Measurements from ENCODE around the gene TXNDC12. TPM values are rescaled to one million over a fixed set of nuclear protein-coding genes. Genes with fewer than 3 reads are reported as not detected.

The TXNDC12 gene
- total RNA-seq, 4 donors from 2014 or later = 13.7 to 25.8 (median 15.8) TPM

DNA sequence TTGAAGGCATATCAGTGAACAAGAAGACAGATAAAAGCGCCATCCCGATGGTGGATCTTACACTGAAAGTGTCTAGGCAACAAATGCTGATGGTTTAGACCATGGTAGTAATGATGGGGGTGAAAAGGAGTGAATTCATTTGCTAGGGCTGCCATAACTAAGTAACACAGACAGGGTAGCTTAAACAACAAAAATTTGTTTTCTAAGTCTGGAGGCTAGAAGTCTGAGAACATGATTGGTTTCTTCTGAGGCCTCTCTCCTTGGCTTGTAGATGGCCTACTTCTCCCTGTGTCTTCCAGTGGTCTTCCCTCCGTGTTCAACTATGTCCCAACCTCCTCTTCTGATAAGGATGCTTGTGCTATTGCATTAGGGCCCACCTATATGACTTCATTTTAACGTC lies 51.1 kb downstream of the TXNDC12 start:
- TF ChIP-seq EP300 (IDR thresholded peaks at IDR 0.05) = no peak
- TF ChIP-seq POLR2A (IDR thresholded peaks at IDR 0.05; ENCODE audit: low read depth) = no peak
- TF ChIP-seq POLR2AphosphoS5 (IDR thresholded peaks at IDR 0.05) = no peak
- TF ChIP-seq, protein P1, sequence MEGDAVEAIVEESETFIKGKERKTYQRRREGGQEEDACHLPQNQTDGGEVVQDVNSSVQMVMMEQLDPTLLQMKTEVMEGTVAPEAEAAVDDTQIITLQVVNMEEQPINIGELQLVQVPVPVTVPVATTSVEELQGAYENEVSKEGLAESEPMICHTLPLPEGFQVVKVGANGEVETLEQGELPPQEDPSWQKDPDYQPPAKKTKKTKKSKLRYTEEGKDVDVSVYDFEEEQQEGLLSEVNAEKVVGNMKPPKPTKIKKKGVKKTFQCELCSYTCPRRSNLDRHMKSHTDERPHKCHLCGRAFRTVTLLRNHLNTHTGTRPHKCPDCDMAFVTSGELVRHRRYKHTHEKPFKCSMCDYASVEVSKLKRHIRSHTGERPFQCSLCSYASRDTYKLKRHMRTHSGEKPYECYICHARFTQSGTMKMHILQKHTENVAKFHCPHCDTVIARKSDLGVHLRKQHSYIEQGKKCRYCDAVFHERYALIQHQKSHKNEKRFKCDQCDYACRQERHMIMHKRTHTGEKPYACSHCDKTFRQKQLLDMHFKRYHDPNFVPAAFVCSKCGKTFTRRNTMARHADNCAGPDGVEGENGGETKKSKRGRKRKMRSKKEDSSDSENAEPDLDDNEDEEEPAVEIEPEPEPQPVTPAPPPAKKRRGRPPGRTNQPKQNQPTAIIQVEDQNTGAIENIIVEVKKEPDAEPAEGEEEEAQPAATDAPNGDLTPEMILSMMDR (IDR thresholded peaks at IDR 0.05) = no peak
- no peak overlapping the region for H3K27ac ChIP-seq (replicated peaks in 1 of 4)
- H3K27me3 ChIP-seq = peaks cover 0 to 16% (median 0%) of the 10 kb centered on the region in 4 donors
- WGBS = 66% methylated on average over 4 of the region's 4 CpGs
- peaks cover 0 to 8% (median 3%) of the 10 kb centered on the region in 4 donors for H3K4me1 ChIP-seq
- no peaks in the 10 kb centered on the region for H3K9me3 ChIP-seq
- no peak overlapping the region for H3K4me3 ChIP-seq
- DNase-seq (ENCODE audit: extremely low spot score) = no peak
- intact Hi-C loops (cut with DNase I) = no loop called here
- H3K36me3 ChIP-seq = no peaks in the 10 kb centered on the region

DNA sequence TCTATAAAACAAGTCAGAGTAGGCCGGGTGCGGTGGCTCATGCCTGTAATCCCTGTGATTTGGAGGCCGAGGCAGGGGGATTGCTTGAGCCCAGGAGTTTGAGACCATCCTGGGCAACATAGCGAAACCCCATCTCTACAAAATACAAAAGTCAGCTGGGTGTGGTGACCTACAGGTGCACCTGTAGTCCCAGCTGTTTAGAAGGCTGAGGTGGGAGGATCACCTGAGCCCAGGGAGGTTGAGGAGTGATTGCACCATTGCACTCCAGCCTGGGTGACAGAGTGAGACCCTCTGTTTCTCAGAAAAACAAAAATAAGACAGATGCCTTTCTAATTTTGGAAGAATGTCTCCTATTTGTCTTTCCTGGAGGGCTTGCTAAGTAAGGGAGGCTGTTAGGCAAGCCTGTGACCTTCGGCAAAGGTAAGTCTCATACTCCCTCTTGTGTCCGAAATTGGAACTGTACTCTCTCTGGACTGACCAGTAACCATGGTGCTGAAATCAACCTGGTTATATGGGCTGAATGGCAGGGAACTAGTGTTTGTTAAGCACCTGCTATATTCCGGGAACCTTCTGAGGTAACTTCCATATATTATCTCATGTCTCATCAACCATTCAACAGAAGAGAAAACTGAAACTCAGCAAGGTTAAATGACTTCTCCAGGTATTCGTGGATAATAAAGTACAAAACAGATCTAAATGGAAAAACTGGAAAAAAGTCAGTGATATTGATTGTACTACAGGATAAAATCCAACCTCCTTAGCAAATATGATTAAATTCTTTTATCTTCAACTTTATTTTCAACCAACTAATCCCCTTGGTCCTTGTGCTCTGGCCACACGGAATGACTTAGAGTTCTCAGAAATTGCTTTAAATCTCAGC lies 52.7 kb downstream of the TXNDC12 start:
- Histone ChIP-seq H3K36me3 (no peaks in the 10 kb centered on the region), H3K27ac (replicated peaks in 1 of 4) (no peak overlapping the region), H3K27me3 (peaks cover 0 to 16% (median 0%) of the 10 kb centered on the region in 4 donors), H3K9me3 (no peaks in the 10 kb centered on the region), H3K4me1 (peaks cover 0 to 2% (median under 1%) of the 10 kb centered on the region in 4 donors), H3K4me3 (no peak overlapping the region)
- intact Hi-C loops (cut with DNase I) = no loop called here
- DNase-seq (ENCODE audit: extremely low spot score) = no peak
- WGBS = 61% methylated on average over 9 of the region's 9 CpGs
- TF ChIP-seq POLR2A (IDR thresholded peaks at IDR 0.05; ENCODE audit: low read depth) (no peak), POLR2AphosphoS5 (IDR thresholded peaks at IDR 0.05) (no peak), EP300 (IDR thresholded peaks at IDR 0.05) (no peak)
- TF ChIP-seq, protein P1 (IDR thresholded peaks at IDR 0.05) = peak in 2 of 3 experiments; percentile 83 to 90

DNA sequence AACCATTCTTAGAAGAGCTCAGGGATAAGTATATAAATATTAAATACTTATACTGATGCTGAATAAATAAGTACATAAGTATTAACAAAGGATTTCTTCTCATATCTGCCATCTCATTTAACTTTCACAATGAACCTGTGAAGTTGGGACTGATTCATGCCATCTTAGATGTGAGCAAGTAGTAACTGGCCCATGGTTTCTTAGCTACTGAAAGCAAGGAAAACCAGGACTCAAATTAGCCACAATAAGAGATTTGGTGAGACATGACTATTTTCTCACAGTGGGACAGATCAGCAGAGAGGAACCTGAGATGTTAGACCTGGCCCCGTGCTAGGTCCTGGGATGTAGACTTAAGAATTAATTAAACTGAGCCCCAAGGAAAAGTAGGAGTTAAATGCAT lies 56.3 kb downstream of the TXNDC12 start:
- TF ChIP-seq EP300 (IDR thresholded peaks at IDR 0.05) = no peak
- H3K4me1 ChIP-seq = no peaks in the 10 kb centered on the region
- H3K4me3 ChIP-seq = no peak overlapping the region
- intact Hi-C loops (cut with DNase I) = no loop called here
- H3K27me3 ChIP-seq = peaks cover 0 to 22% (median 0%) of the 10 kb centered on the region in 4 donors
- H3K36me3 ChIP-seq = no peaks in the 10 kb centered on the region
- no peaks in the 10 kb centered on the region for H3K9me3 ChIP-seq
- DNase-seq (ENCODE audit: extremely low spot score) = no peak
- WGBS = 93% methylated on average over 1 of the region's 1 CpG
- H3K27ac ChIP-seq (replicated peaks in 1 of 4) = no peak overlapping the region

DNA sequence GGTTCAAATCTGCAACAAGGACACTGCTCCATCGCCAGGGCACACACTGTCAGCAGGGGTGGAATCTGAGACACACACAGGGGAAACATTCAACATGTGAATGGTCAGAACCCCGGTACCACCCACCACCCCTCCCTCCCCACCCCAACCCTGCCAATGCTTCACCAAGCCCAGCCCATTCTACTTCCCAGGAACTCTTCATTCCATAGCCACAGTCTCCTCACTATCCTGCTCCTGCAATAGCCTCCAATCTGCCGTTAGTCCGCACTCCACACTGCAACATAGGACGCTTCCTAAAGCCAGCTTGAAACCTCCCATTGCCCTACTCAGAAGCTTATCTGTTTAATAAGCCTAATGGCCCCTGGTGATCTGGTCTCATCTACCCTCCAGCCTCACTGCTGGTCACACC lies 57.0 kb downstream of the TXNDC12 start:
- H3K4me1 ChIP-seq = no peaks in the 10 kb centered on the region
- TF ChIP-seq, protein P1 (IDR thresholded peaks at IDR 0.05) = no peak
- TF ChIP-seq POLR2A (IDR thresholded peaks at IDR 0.05; ENCODE audit: low read depth) (no peak), POLR2AphosphoS5 (IDR thresholded peaks at IDR 0.05) (no peak), EP300 (IDR thresholded peaks at IDR 0.05) (no peak)
- H3K36me3 ChIP-seq = no peaks in the 10 kb centered on the region
- WGBS = 69% methylated on average over 4 of the region's 5 CpGs
- peaks cover 0 to 30% (median 4%) of the 10 kb centered on the region in 4 donors for H3K27me3 ChIP-seq
- DNase-seq (ENCODE audit: extremely low spot score) = no peak
- intact Hi-C loops (cut with DNase I) = no loop called here
- H3K4me3 ChIP-seq = no peak overlapping the region
- no peak overlapping the region for H3K27ac ChIP-seq (replicated peaks in 1 of 4)
- H3K9me3 ChIP-seq = no peaks in the 10 kb centered on the region

DNA sequence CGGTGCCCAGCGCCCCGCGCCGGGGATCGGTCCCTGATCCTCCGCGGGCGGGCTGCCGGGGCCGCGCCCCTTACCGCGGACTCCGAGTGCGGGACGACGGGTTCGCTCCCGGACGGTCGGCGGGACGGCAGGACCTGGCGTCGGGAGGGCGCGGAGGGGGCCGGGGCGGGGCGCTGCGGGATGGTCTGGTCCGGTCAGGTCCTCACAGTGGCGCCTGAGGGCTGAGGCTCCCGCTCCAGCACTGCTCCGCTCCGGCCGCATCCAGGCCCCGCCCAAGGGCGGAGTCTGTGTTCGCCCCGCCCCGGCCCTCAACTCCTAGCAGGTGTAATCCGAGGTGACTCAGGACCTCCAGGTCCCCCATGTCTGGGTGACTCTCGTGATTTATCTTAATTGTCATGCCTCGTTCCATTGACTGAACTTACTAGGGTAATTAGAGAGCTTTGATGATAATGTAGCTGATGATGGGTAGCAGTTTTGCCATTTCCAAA lies 64.5 kb downstream of the TXNDC12 start, which contains the start of gene RAB3B:
RAB3B (minus strand) TSS at position 223 of the 488 bp plus-strand sequence. CDS start 13,583 bp downstream, outside the sequence.
- intact Hi-C loops (cut with DNase I) = no loop called here
- peak within 1 kb of the TSS; percentile 48 to 60 (median 51) for H3K4me3 ChIP-seq
- no peak for TF ChIP-seq POLR2A (IDR thresholded peaks at IDR 0.05; ENCODE audit: low read depth)
- TF ChIP-seq EP300 (IDR thresholded peaks at IDR 0.05) = no peak
- TF ChIP-seq, protein P1 (IDR thresholded peaks at IDR 0.05) = no peak
- no peak for TF ChIP-seq POLR2AphosphoS5 (IDR thresholded peaks at IDR 0.05)
- H3K36me3 ChIP-seq = no peaks in the 10 kb centered on the region
- H3K27me3 ChIP-seq = peaks cover 0 to 66% (median 39%) of the 10 kb centered on the region in 4 donors
- 0% methylated on average over 8 of the region's 46 CpGs for WGBS
- H3K9me3 ChIP-seq = no peaks in the 10 kb centered on the region
- peaks cover 4 to 11% (median 9%) of the 10 kb centered on the region in 4 donors for H3K4me1 ChIP-seq
- no peak for DNase-seq (ENCODE audit: extremely low spot score)
- no peak within 1 kb of the TSS for H3K27ac ChIP-seq (replicated peaks in 1 of 4)
